GM23248 (cell line): ENCODE data around the gene ZDHHC5. TPM values are rescaled to one million over a fixed set of nuclear protein-coding genes. Genes with fewer than 3 reads are reported as not detected.

Source experiments
- DNase-seq: peaks from one replicate; pipeline ENCODE4 v3.0.0-alpha.2; 2015
- H2AFZ ChIP-seq: fragments of 200-600 bp; sonication (generic); 2 replicates; pipeline ENCODE4 v1.6.1; 2016; ENCODE audit warnings: antibody characterized with exemption
- H3F3A ChIP-seq: fragments of 200-600 bp; sonication (generic); 2 replicates; pipeline ENCODE4 v1.6.1; 2016; ENCODE audit warnings: mild to moderate bottlenecking, antibody characterized with exemption, mixed run types; ENCODE audit not compliant: insufficient read depth
- H3K27ac ChIP-seq: fragments of 200-600 bp; sonication (generic); 2 replicates; pipeline ENCODE4 v1.5.1; 2016; ENCODE audit warnings: mild to moderate bottlenecking
- H3K27me3 ChIP-seq: fragments of 200-600 bp; sonication (generic); replicated peaks from 2 replicates; pipeline ENCODE4 v1.6.1; 2016; ENCODE audit warnings: mild to moderate bottlenecking; ENCODE audit not compliant: insufficient read depth
- H3K36me3 ChIP-seq: fragments of 200-600 bp; sonication (generic); 2 replicates; pipeline ENCODE4 v1.6.1; 2016; ENCODE audit warnings: low read depth, mild to moderate bottlenecking
- H3K4me1 ChIP-seq: fragments of 200-600 bp; sonication (generic); 2 replicates; pipeline ENCODE4 v1.6.1; 2016; ENCODE audit warnings: mild to moderate bottlenecking; ENCODE audit not compliant: insufficient read depth
- H3K4me2 ChIP-seq: fragments of 200-600 bp; sonication (generic); one replicate; pipeline ENCODE4 v1.6.1; 2016; ENCODE audit warnings: mild to moderate bottlenecking; ENCODE audit not compliant: unreplicated experiment
- H3K4me3 ChIP-seq: fragments of 200-600 bp; sonication (generic); 2 replicates; pipeline ENCODE4 v1.5.1; 2016; ENCODE audit warnings: mild to moderate bottlenecking
- H3K79me2 ChIP-seq: fragments of 200-600 bp; sonication (generic); 2 replicates; pipeline ENCODE4 v1.6.1; 2016; ENCODE audit warnings: mild to moderate bottlenecking; ENCODE audit not compliant: insufficient read depth
- H3K9ac ChIP-seq: fragments of 200-600 bp; sonication (generic); 2 replicates; pipeline ENCODE4 v1.6.1; 2016; ENCODE audit warnings: mild to moderate bottlenecking
- H3K9me2 ChIP-seq: fragments of 200-600 bp; sonication (generic); 2 replicates; pipeline ENCODE4 v1.6.1; 2016; ENCODE audit warnings: mixed run types, mild to moderate bottlenecking, moderate library complexity; ENCODE audit not compliant: insufficient read depth
- H3K9me3 ChIP-seq: fragments of 200-600 bp; sonication (generic); one replicate; pipeline ENCODE4 v1.6.1; 2017; ENCODE audit warnings: low read depth
- H4K20me1 ChIP-seq: fragments of 200-600 bp; sonication (generic); 2 replicates; pipeline ENCODE4 v1.6.0; 2016; ENCODE audit not compliant: insufficient read depth
- EZH2 ChIP-seq: fragments of 200-600 bp; sonication (generic); IDR thresholded peaks from 2 replicates; pipeline ENCODE4 v1.6.1; 2018; ENCODE audit warnings: antibody characterized with exemption, mild to moderate bottlenecking; ENCODE audit not compliant: insufficient read depth, poor library complexity, severe bottlenecking
- EZH2phosphoT487 ChIP-seq: fragments of 200-600 bp; sonication (generic); IDR thresholded peaks from 2 replicates; pipeline ENCODE4 v1.6.1; 2018; ENCODE audit warnings: antibody characterized with exemption, moderate library complexity, mild to moderate bottlenecking, low read depth; ENCODE audit not compliant: insufficient read depth
- WGBS, 2 experiments: methylation state at CpG; one replicate each; pipeline ENCODE4 v1.1.6; 2015 to 2017; ENCODE audit warnings: low lambda C conversion rate in 2 of 2, low coverage in 1 of 2; ENCODE audit errors: missing lambda C conversion rate in 2 of 2; 5-methylcytosine and 5-hydroxymethylcytosine counted together
- in situ Hi-C: fragments of 300-500 bp; cut with MboI; formaldehyde crosslinking; loops from 2 replicates; pipeline ENCODE4 v1.15.0; 2020
- polyA plus RNA-seq: library from polyadenylated mRNA; unstranded; fragments of >200 nt; fragmentation: Nextera tagmentation; extraction: Ambion mirVana; gene quantifications from 2 replicates; pipeline ENCODE4 v1.2.1, GENCODE V29; 2016
- total RNA-seq: library from RNA; depleted of rRNA; stranded (reverse); fragments of >200 nt; shearing (Covaris generic); gene quantifications from 2 replicates; pipeline ENCODE4 v1.2.3, GENCODE V29; 2014

Gene ZDHHC5
- total and polyA plus RNA-seq, 2 experiments from 2014 or later, result 35.8 to 52.5 TPM

GRCh38 chr11:57727185-57727584 is 59.3 kb downstream of the ZDHHC5 start:
- Histone ChIP-seq H3K4me3 (no peak overlapping the region), H3K27me3 (no peaks in the 10 kb centered on the region), H3K79me2 (peaks cover 99% of the 10 kb centered on the region), H3K4me2 (no peak overlapping the region), H2AFZ (no peak overlapping the region), H3K36me3 (no peaks in the 10 kb centered on the region), H3K9me2 (no peaks in the 10 kb centered on the region), H4K20me1 (no peaks in the 10 kb centered on the region), H3K9ac (no peak overlapping the region), H3K27ac (no peak overlapping the region), H3K4me1 (0 out of 2 replicates have a peak, but pooled peaks cover 3% of the 10 kb centered on the region), H3F3A (no peaks in the 10 kb centered on the region; the same call in 1 of the 2 replicates), H3K9me3 (no peaks in the 10 kb centered on the region)
- in situ Hi-C loops, result no loop called here
- peak; percentile 7 for DNase-seq
- 61 to 68% methylated on average over 2 of the region's 2 CpGs for WGBS, 2 experiments
- TF ChIP-seq EZH2 (no peak), EZH2phosphoT487 (no peak)

GRCh38 chr11:57728829-57729228 is 60.9 kb downstream of the ZDHHC5 start:
- Histone ChIP-seq H2AFZ (no peak overlapping the region), H3K9ac (no peak overlapping the region), H3K4me1 (0 out of 2 replicates have a peak, but pooled peaks cover 3% of the 10 kb centered on the region), H3K4me2 (no peak overlapping the region), H3K9me2 (no peaks in the 10 kb centered on the region), H3K36me3 (no peaks in the 10 kb centered on the region), H4K20me1 (no peaks in the 10 kb centered on the region), H3F3A (no peaks in the 10 kb centered on the region; the same call in 1 of the 2 replicates), H3K79me2 (peaks cover 99% of the 10 kb centered on the region), H3K4me3 (no peak overlapping the region), H3K9me3 (no peaks in the 10 kb centered on the region), H3K27me3 (no peaks in the 10 kb centered on the region), H3K27ac (no peak overlapping the region)
- TF ChIP-seq EZH2phosphoT487 (no peak), EZH2 (no peak)
- in situ Hi-C loops, result no loop called here
- WGBS, 2 experiments, result 85 to 89% methylated on average over 7 of the region's 7 CpGs
- no peak for DNase-seq

GRCh38 chr11:57729479-57729878 is 61.6 kb downstream of the ZDHHC5 start:
- WGBS, 2 experiments, result 97 to 98% methylated on average over 7 of the region's 7 CpGs
- no peaks in the 10 kb centered on the region for H4K20me1 ChIP-seq
- H3K4me2 ChIP-seq, result no peak overlapping the region
- H2AFZ ChIP-seq, result no peak overlapping the region
- TF ChIP-seq EZH2phosphoT487, result no peak
- no peak for TF ChIP-seq EZH2
- H3K27ac ChIP-seq, result no peak overlapping the region
- H3K79me2 ChIP-seq, result peaks cover 99% of the 10 kb centered on the region
- no peak overlapping the region for H3K9ac ChIP-seq
- 0 out of 2 replicates have a peak, but pooled peaks cover 3% of the 10 kb centered on the region for H3K4me1 ChIP-seq
- no peaks in the 10 kb centered on the region; the same call in 1 of the 2 replicates for H3K36me3 ChIP-seq
- H3K4me3 ChIP-seq, result no peak overlapping the region
- in situ Hi-C loops, result no loop called here
- H3K27me3 ChIP-seq, result no peaks in the 10 kb centered on the region
- no peaks in the 10 kb centered on the region for H3K9me2 ChIP-seq
- H3K9me3 ChIP-seq, result no peaks in the 10 kb centered on the region
- DNase-seq, result no peak
- no peaks in the 10 kb centered on the region; the same call in 1 of the 2 replicates for H3F3A ChIP-seq

GRCh38 chr11:57732661-57733060 is 64.7 kb downstream of the ZDHHC5 start:
- Histone ChIP-seq H4K20me1 (no peaks in the 10 kb centered on the region), H2AFZ (no peak overlapping the region), H3K27me3 (no peaks in the 10 kb centered on the region), H3K9me2 (no peaks in the 10 kb centered on the region), H3K4me1 (0 out of 2 replicates have a peak, but pooled peaks cover 3% of the 10 kb centered on the region), H3K36me3 (no peaks in the 10 kb centered on the region; the same call in 1 of the 2 replicates), H3K9me3 (no peaks in the 10 kb centered on the region), H3K79me2 (peaks cover 99% of the 10 kb centered on the region), H3K27ac (no peak overlapping the region), H3F3A (no peaks in the 10 kb centered on the region), H3K4me3 (no peak overlapping the region), H3K4me2 (no peak overlapping the region), H3K9ac (no peak overlapping the region)
- in situ Hi-C loops, result no loop called here
- no peak for DNase-seq
- TF ChIP-seq EZH2 (no peak), EZH2phosphoT487 (no peak)
- WGBS, 2 experiments, result 100% methylated on average over 1 of the region's 1 CpG
